Psoas muscle (tissue), 8 donors: Measurements from ENCODE around the gene KLHDC2. TPM values are rescaled to one million over a fixed set of nuclear protein-coding genes. Genes with fewer than 3 reads are reported as not detected.
"Not testable (repeated sequence)": the region's sequence is repeated elsewhere in the genome, so short reads cannot be mapped to it uniquely, and the experiment has no call there.

ENCODE experiments used
- ATAC-seq, 4 donors: fragments of 200-7000 bp; cut with Tn5 transposase; one replicate each; pipeline ENCODE4 v1.9.1; 2020; ENCODE audit warnings: moderate library complexity in 3 of 4, mild to moderate bottlenecking in 2 of 4
- DNase-seq, 2 donors: peaks; one replicate each; pipeline ENCODE4 v3.0.0-alpha.2; 2020
- H3K27ac ChIP-seq: fragments of 200-600 bp; one replicate; pipeline ENCODE4 v1.8.0; 2022
- H3K27me3 ChIP-seq, 3 donors: fragments of 200-600 bp in 1 of 3; one replicate each; pipeline versions ENCODE4 v1.6.1 to v1.8.0; 2013 to 2022; ENCODE audit warnings: low read length in 2 of 3, mild to moderate bottlenecking in 2 of 3, moderate library complexity in 1 of 3; ENCODE audit not compliant: insufficient read depth in 3 of 3
- H3K36me3 ChIP-seq, 2 donors: fragments of 200-600 bp in 1 of 2; one replicate each; pipeline versions ENCODE4 v1.6.1 to v1.8.0; 2013 to 2022; ENCODE audit warnings: low read depth in 1 of 2, mild to moderate bottlenecking in 1 of 2, moderate library complexity in 1 of 2; ENCODE audit not compliant: insufficient read depth in 1 of 2
- H3K4me1 ChIP-seq: fragments of 200-600 bp; one replicate; pipeline ENCODE4 v1.8.0; 2022
- H3K4me3 ChIP-seq: fragments of 200-600 bp; one replicate; pipeline ENCODE4 v1.8.0; 2022; ENCODE audit warnings: mild to moderate bottlenecking
- H3K9me3 ChIP-seq: fragments of 200-600 bp; one replicate; pipeline ENCODE4 v1.8.0; 2022
- CTCF ChIP-seq: fragments of 200-600 bp; IDR thresholded peaks from one replicate; pipeline ENCODE4 v1.8.0; 2022; ENCODE audit warnings: antibody characterized with exemption
- WGBS, 3 donors: extraction: QIAGEN DNeasy Blood & Tissue Kit; methylation state at CpG; one replicate each; pipeline versions ENCODE4 v1.1.6 to v1.1.7; 2013; 5-methylcytosine and 5-hydroxymethylcytosine counted together
- intact Hi-C, 2 donors: fragments of 100-400 bp; cut with DNase I; formaldehyde crosslinking; loops; one replicate each; pipeline versions ENCODE4 v1.11.0 to v1.14.2; 2022
- long read RNA-seq, 2 donors: library from polyadenylated mRNA; unstranded; transcript quantifications; one replicate each; pipeline ENCODE4 v2.0.0, GENCODE V29; 2021
- polyA plus RNA-seq, 3 donors: library from polyadenylated mRNA; stranded (reverse); fragments of 200-250 nt; gene quantifications; one replicate each; pipeline ENCODE4 v1.2.3, GENCODE V29; 2013
- total RNA-seq, 4 donors: library from RNA; stranded (reverse); fragmentation: NEBNext Ultra II Directional in 2 of 4; extraction: Animal tissue kit (Norgen Biotek cat#: 25700) in 2 of 4; gene quantifications; one replicate each; pipeline versions ENCODE4 v1.2.1 to v1.2.4, GENCODE V29; 2021 to 2023
- donor health status: healthy with polysubstance abuse.
- donor health status: DM: no; HTN: no; CAD: no; lungs with moderate emphysema.
- donor health status: Bipolar disorder and iron deficiency.
- donor health status: healthy.
- donor health status: DM: yes; HTN: yes; CAD: no.
- donor health status: DM: no; HTN: no; CAD: no.
- donor health status: DM: no; HTN: no; CAD: no.
- donor health status: DM: yes; HTN: yes; CAD: no.

Gene KLHDC2
- total RNA-seq = 10 to 100 TPM; 52.3 to 90.2 (median 69.5) TPM
- 10 to 100 TPM; 26.6 to 74.4 (median 53.2) TPM for polyA plus RNA-seq
- long read RNA-seq, donor 1, full-length matches to known transcripts = 129 of 137 reads
- long read RNA-seq, donor 1, partial matches to known transcripts = 1 of 137 reads
- long read RNA-seq, donor 1, other reads (novel, unspliced or antisense) = 7 of 137 reads
- long read RNA-seq, donor 2, full-length matches to known transcripts = 156 of 179 reads
- long read RNA-seq, donor 2, partial matches to known transcripts = 3 of 179 reads
- long read RNA-seq, donor 2, other reads (novel, unspliced or antisense) = 20 of 179 reads

- Histone ChIP-seq H3K27me3 (no peaks in the 10 kb centered on the region), H3K9me3 (no peaks in the 10 kb centered on the region), H3K4me3 (peak within 1 kb of the TSS; percentile 95), H3K27ac (peak within 1 kb of the TSS; percentile 94), H3K36me3 (peaks cover 0 to 17% of the 10 kb centered on the region in 2 donors), H3K4me1 (peaks cover 24% of the 10 kb centered on the region)
- peak; percentile 90 to 95 for DNase-seq
- TF ChIP-seq CTCF = peak; percentile 42
- intact Hi-C loops = loop anchor here (2.0 to 5.0 kb wide), 2 partner anchors 133 to 135 kb away; partner anchors contain the start of gene DNAAF2 (in 1 of the 2)
- WGBS, 3 donors = 0 to 1% (median 0%) methylated on average over 41 to 86 of the region's 86 CpGs
- ATAC-seq = peak; percentile 90 to 94 (median 94)
Measured at GRCh38 chr14:49767571-49768300, at the start of gene KLHDC2. Gene KLHDC2 (plus strand): TSS chr14:49768153. CDS start chr14:49768469, 316 bp downstream.

- Histone ChIP-seq H3K4me3 (no peak overlapping the region), H3K4me1 (no peaks in the 10 kb centered on the region), H3K9me3 (no peaks in the 10 kb centered on the region), H3K27ac (no peak overlapping the region), H3K36me3 (peaks cover 0 to 87% of the 10 kb centered on the region in 2 donors), H3K27me3 (no peaks in the 10 kb centered on the region)
- ATAC-seq (no peak), DNase-seq (no peak)
- no peak for TF ChIP-seq CTCF
- intact Hi-C loops = no loop called here
Measured at GRCh38 chr14:49720744-49721143, 47.2 kb upstream of the KLHDC2 start.

- H3K36me3 ChIP-seq = peaks cover 0 to 88% of the 10 kb centered on the region in 2 donors
- WGBS, 3 donors = 79 to 89% (median 82%) methylated on average over 9 of the region's 9 CpGs
Measured at GRCh38 chr14:49721733-49722435, 46.1 kb upstream of the KLHDC2 start.

GRCh38 chr14:49727171-49727570 is 40.8 kb upstream of the KLHDC2 start:
- 91 to 94% (median 94%) methylated on average over 5 of the region's 5 CpGs for WGBS, 3 donors
- no peaks in the 10 kb centered on the region for H3K27me3 ChIP-seq
- no peaks in the 10 kb centered on the region for H3K9me3 ChIP-seq
- H3K4me3 ChIP-seq = no peak overlapping the region
- no peaks in the 10 kb centered on the region for H3K4me1 ChIP-seq
- DNase-seq (no peak), ATAC-seq (no peak)
- no peak overlapping the region for H3K27ac ChIP-seq
- intact Hi-C loops = no loop called here
- peaks cover 0 to 92% of the 10 kb centered on the region in 2 donors for H3K36me3 ChIP-seq
- no peak for TF ChIP-seq CTCF

More at GRCh38 chr14:49721733-49722435, 46.1 kb upstream of the KLHDC2 start:
- DNase-seq, H3K27ac ChIP-seq, intact Hi-C loops, ATAC-seq, H3K4me3 ChIP-seq, H3K4me1 ChIP-seq, H3K27me3 ChIP-seq, H3K9me3 ChIP-seq: not testable (repeated sequence)

GRCh38 chr14:49732896-49733295 is 35.1 kb upstream of the KLHDC2 start:
- 84 to 92% (median 85%) methylated on average over 3 of the region's 3 CpGs for WGBS, 3 donors
- ATAC-seq = no peak
- intact Hi-C loops = no loop called here
- H3K4me1 ChIP-seq = no peaks in the 10 kb centered on the region
- H3K27ac ChIP-seq = no peak overlapping the region
- DNase-seq = no peak
- H3K9me3 ChIP-seq = no peaks in the 10 kb centered on the region
- H3K27me3 ChIP-seq = no peaks in the 10 kb centered on the region
- H3K36me3 ChIP-seq = peaks cover 0 to 89% of the 10 kb centered on the region in 2 donors
- TF ChIP-seq CTCF = no peak
- H3K4me3 ChIP-seq = no peak overlapping the region
